Activated T-cell treated with anti-CD3 and anti-CD28 coated beads for 24 hours (primary cell): ENCODE results near the gene CLEC18A.
"Not testable (repeated sequence)": the region's sequence is repeated elsewhere in the genome, so short reads cannot be mapped to it uniquely, and the experiment has no call there.

ENCODE experiments used
- DNase-seq: peaks from one replicate; pipeline ENCODE4 v3.0.0-alpha.2; 2020; ENCODE audit warnings: low read depth

CLEC18A gene

DNA sequence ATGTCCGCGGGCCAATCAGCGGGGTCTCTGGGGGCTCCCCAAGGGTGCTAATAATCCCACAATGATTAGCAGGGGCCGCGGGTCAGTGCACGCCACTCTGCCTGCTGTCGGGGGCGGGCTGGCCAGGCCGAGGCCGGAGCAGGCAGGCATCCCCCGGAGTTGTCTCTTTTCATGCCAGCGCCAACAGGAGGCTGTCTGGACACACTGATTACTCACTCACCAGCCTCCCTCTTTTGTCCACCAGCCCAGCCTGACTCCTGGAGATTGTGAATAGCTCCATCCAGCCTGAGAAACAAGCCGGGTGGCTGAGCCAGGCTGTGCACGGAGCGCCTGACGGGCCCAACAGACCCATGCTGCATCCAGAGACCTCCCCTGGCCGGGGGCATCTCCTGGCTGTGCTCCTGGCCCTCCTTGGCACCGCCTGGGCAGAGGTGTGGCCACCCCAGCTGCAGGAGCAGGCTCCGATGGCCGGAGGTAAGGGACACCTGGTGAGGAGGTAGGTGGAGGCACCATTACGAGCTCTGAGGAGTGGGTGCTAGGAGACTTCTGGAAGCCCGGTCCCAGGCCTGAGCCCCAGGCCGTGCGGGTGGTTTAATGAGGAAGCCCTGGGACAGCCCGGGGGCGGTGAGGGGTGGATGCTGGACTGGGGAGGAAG is at the start of gene CLEC18A:
Gene CLEC18A (plus strand): TSS at position 318 of the 655 bp plus-strand sequence. CDS start 33 bp downstream, at position 351.
- DNase-seq: not testable (repeated sequence)

DNA sequence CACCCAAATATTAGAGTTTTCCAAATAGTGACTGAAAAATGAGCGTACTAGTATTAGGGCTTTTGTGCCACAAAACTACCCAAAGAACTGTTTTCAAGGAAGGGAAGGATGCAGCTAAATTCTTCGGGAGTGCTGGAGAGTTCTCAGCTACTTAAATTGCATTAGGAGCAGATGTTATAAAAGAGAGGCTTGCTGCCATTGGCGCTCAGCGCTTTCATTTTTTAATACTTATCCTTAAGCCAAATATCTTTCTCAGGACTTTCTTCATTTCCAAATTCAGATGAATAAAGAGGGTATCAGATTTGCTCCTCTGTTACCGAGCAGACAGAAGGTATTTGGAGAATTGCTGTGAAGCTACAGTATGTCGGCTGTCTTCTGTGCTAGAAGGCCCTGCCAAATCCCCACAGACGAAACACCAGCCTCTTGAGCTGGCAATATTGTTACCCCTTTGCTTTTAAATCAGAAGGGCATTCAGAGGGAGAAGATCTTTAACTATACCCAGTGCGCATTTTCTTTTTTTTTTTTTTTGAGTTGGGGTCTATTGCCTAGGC is 47.2 kb upstream of the CLEC18A start:
- no peak for DNase-seq

DNA sequence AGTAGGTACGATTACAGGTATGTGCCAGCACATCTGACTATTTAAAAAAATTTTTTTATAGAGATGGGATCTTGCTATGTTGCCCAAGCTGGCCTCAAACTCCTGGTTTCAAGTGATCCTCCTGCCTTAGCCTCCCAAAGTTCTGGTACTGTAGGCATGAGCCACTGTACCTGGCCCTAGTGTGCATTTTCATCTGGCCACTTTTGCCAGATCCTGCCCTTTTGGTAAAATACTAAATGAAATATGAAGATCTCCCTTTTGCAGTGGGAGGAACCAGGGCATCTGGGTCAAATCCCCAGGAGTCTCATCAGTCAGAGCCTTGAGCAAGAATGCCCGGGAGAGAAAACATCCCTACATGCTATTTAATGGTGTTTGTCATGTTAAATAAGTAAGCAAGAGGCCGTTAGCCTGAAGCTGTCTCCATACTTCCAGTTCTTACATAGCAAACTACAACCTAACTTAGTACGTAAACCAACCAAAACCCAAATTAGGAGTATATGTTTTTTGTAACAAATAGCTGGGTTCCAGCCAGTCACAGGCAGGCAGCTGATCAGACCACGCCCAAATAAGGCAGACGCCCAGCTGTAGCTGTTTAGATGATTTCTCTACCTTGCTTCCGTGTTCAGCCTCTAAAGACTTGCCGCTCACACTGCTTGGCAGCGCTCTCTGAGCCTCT is 46.5 kb upstream of the CLEC18A start:
- DNase-seq: no peak

DNA sequence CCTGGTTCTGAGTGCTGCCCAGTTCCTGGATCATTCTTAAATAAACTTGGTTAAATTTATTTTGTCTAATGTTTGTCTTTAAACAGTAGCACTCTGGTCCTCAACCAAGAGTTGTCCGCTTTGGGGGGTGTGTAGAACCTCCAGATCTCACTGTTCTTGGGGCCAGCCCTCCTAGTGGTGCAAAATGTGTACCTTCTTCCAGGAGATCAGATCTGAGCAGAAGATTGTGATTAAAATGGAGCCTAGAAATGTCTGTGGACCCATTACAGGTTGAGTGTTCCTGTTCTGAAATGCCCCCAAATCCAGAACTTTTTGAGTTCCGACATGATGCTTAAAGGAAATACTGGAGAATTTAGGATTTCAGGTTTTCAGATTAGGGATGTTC is 46.0 kb upstream of the CLEC18A start:
- no peak for DNase-seq

DNA sequence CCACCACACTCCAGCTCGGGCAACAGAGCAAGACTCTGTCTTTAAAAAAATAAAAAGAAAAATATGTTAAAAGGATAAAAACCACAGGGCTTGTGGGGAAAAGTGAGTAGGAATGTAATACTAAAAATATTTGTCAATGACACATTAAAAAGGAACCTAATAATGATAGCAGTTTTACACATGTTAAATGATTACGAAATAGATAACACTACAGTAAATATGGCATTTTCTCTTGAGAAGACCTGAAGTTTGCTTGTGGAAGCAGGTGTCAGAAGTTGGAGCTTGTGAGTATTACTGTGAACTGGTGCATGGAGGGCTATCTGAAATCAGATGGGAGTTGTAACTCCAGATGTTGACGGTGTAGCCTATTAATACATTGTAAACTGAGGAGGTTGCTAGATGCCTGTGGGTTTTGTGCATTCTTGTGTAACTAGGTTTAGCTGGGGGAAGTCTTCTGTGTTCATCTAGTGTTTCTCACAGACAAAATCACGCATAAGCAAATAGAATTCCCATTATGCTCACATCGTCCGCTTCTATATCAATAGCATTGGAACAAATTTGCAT is 44.2 kb upstream of the CLEC18A start:
- no peak for DNase-seq

DNA sequence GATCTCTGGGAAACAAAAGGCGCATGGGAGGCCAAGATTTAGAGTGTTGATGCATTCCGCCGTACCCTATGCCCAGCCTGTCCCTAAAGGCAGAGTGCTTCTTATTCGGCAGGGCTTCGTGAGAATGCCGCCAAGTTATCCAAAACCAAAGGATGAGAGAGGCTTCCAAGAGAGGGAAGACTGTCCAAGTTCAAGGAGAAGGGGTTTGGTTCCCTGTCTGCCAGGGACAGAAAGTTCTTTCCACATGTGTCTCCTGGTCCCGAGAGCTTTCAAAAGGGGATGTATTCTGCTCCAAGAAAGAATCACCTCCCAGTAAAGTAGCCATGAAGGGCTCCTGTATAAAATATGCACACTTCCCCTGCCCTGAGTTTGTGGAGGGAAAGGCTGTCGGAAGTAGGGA is 42.1 kb upstream of the CLEC18A start:
- DNase-seq: no peak

DNA sequence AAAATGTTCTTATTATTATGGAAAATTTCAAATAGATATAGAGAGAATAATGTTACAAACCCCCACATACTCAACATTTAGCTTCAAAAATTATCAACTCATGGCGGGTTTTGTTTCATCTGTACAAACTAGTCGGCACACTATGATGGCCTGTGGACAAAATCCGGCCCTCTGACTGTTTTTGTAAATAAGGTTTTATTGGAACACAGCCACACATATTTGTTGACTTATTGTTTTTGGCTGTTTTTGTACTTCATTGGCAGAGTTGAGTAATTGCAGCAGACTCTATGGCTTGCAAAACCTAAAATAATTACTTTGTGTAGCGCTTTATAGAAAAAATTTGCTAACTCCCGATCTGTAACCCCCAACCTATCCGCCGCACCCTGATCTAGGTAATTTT is 41.4 kb upstream of the CLEC18A start:
- no peak for DNase-seq

DNA sequence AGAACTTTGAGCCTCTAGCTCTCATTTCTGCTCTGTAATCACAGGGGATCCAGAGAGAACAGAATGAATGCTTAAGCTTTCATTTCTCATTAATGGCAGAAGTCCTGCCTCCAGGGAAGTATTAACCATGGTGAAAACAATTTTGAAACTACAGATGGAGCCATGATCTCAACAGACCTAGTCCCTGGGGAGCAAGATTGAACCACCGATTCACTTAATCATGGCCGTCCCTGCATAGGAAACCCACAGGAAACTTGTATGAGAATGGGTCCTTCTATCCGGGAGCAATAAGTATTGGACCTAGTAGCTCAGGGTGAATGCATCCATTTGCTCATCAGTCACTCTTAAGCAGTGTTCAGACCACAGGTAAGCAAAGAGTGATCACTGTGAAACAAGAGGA is 40.2 kb upstream of the CLEC18A start:
- DNase-seq: no peak

DNA sequence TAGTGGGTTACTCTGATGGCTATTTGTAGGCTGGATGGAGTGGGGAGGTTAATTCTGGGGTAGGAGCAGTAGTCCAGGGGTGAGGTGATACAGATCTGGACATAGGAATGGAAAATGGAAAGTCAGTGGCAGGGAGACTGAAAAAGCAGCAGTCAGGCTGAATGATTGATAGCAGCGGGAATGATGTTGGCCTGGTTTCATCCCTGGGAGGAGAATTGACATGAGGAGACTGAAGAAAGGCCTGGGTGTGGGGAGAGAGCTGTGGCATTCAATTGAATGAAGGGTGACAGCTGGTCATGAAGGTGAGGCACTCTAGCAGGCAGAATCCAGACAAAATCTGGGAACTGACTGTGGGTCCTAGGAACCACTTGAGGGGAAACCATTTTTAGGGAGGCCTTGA is 34.7 kb upstream of the CLEC18A start:
- DNase-seq: no peak

DNA sequence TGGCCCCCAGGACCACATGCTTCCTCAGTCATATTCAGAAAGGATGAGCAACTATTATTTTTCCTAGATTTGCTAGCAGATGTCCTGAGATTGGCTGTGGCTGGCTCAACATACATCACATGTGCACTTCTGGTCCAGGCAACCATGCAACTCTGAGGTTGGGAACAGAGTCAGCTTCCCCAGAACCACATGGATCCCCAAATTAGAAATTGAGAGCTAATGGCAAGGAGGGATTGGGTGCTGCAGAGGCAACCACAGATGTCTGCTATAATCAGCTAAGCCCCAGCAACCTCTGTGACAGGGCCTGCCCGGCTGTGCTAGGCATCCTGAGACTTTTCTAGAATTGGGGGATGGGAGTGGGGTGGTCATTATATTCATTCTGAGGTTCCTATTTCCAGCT is 33.8 kb upstream of the CLEC18A start:
- no peak for DNase-seq

DNA sequence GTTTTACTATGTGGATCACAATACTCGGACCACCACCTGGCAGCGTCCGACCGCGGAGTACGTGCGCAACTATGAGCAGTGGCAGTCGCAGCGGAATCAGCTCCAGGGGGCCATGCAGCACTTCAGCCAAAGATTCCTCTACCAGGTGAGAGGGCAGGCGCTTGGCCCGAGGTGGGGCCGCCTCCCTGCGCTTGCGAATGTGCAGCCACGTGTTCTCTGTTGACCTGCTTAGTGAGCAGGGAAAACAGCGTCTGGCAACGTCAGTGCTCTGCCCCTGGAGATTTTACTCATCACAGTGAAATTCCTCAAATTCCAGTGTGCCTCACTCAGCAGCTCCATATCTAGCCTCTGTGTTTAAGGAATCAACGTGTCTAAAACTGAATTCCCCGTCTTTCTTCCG is 33.4 kb upstream of the CLEC18A start:
- no peak for DNase-seq

DNA sequence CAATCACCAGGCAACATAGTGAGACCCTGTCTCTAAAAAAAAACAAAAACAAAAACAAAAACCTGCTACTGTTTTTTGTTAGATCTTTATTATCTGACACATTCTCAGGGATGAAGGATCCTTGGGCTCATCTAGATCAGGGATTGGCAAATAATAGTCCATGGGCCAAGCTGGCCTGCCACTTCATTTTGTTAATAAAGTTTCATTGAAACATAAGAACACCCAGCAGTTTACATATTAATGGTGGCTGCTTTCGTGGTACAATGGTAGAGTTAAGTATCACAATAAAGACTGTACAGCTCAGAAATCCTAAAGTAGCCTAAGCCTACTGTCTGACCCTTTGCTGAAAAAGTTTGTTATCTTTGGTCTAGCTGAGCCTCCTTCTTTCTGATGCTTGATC is 32.9 kb upstream of the CLEC18A start:
- no peak for DNase-seq

DNA sequence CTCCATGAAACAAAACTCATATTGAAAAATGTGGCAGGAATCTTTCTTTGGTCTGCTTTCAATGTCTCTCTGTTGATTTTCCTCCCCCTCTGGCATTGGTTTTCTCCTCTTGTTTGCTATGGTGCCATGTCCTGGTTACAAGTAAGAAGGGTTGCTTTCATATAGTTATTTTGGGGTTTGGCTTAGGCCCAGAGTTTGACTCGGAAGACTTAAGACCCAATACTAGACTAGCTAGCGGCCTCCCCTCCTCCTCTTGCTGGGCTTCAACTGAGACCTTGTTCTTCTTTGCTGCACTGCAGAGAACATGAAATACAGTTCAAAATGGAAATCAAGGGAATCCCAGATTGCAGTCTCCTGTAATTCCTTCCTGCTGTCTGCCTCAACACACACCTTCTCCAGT is 30.0 kb upstream of the CLEC18A start:
- no peak for DNase-seq

DNA sequence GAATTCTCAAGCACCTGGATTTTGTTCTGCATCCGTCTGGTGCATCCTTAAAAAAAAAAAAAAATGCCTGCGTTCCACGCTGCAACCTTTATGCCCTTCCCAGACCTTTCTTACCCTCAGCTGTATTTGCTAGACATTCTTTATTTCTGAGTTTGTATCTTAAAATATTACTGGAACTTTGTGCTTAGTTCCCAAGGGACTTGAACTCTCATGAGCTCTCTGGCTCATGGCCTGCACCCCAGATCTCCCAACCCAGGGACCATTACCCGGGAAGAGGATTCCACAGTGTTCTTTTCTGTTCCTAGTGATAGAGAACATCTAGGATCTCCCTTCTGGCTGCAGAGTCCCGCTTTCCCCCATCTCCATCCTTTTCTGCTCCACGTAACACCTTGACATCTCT is 28.9 kb upstream of the CLEC18A start:
- no peak for DNase-seq

DNA sequence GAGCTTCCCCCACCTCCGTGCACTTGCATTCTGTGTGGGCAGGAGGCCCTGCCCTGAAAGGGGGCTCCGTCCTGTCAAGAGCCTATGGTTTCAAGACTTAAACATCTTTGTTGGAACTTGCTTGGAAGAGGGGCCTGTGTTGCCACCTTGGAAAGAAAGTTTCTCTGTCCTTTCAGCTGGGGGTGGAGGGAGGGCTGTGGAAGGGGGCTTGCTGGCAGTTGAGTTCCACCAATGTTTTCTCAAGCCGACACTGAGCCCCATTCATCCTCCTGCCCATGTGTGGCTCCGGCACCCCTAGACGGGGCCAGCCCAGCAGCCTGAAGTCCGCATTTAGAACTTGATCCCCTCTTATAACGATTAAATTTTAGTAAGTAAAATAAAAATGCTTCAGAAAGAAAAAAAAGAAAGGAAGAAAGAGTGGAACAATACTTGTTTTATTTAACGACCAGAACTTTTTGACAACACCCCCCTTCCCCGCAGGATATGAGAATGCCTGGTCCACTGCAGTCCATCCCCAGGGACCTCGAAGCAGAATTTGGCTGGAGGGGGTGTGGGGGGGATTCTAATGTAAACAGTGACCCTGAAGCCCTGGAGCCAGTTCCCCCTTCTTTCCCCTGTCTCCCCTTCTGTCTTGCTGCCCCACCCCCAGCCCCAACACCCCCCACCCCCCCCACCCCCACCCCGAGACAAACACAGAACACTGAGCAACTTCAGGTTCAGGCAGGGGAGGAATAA is 26.9 kb upstream of the CLEC18A start:
- DNase-seq: no peak

DNA sequence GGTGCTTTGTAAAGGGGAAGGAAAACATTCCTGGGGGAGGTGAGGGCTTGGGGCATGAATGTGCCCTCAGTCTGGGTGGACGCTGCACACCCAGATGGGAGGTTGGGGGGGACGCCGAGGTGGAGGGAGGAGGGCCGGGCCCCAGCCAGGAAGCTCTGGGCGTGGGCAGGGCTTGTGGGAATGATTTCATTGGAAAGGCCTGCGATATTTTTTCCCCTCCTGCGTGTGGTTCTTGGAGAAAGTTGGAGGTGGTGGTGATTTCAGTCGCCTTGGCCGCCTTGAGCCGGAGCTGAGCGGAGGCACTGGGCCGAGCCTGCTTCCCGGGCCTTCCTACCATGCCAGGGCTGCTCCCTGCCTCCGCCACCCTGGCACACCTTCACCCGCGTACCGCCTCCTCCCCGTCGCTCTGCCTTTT is 26.4 kb upstream of the CLEC18A start:
- DNase-seq: no peak

DNA sequence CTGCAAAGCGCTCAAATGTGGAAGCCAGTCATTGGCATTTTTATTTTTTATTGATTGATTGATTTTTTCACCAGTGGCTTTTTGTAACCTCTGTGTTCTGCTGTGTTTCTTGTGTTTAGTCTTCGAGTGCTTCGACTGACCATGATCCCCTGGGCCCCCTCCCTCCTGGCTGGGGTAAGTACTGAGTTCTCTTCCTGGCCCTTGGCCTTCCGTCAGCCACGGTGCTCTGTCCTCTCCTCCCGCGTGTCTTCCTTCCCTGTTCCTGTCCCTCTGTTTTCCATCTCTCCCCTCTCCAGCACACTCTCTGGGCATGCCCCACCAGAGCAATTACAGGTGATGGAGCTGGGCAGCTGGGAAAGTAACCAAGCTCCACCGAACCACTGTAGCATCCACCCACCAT is 25.8 kb upstream of the CLEC18A start:
- DNase-seq: no peak

DNA sequence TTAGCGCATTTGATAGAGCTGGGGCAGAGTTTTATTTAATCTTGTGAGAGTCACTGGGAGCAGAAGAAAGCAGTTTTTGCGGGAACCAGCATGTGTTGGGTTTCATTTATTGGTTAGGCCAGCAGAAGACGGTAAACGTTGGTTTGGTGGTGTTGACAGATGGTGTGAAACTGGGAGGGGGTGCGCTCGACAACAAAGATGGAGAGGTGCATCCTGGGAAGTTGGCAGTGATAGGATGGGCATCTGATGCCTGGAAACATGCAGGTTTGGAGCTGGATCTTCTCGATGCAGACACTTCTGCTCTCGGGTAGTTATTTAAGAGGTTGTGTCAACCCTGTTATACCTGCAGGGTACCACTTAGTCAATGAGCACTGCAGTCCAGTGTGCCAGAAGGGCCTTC is 24.9 kb upstream of the CLEC18A start:
- DNase-seq: no peak

DNA sequence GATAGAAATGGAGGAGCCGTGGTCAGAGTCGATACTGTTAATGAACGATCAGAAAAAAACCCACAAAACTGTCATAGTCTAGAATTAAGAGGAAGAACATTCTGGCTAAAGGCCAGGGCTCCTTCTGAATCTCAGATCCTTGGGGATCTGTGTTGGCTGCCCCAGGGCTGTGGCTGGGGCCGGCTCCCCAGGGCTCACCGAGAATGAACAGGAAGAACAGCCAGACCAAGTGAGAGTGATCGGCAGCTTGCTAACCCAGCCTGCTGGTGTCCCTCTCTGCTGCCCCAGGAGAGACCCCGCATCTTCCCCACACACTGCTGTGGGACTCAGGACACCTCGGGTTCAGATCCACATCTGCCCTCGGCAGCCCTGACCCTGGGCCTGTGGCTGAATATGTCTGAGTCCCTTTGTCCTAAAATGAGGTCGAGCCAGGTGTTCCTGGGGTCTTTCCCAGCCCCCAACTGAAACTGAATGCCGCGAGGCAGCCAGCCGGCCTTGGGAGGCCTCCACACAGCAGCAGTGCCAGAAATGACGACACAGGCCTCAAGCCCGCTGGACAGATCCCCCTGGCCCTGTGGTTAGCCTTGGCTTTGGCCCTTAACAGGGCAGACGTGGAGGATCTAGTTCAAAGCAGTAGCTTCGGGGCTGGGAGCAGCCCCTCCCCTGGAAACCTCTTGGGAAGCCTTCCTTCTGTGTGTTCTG is 23.9 kb upstream of the CLEC18A start:
- DNase-seq: no peak

DNA sequence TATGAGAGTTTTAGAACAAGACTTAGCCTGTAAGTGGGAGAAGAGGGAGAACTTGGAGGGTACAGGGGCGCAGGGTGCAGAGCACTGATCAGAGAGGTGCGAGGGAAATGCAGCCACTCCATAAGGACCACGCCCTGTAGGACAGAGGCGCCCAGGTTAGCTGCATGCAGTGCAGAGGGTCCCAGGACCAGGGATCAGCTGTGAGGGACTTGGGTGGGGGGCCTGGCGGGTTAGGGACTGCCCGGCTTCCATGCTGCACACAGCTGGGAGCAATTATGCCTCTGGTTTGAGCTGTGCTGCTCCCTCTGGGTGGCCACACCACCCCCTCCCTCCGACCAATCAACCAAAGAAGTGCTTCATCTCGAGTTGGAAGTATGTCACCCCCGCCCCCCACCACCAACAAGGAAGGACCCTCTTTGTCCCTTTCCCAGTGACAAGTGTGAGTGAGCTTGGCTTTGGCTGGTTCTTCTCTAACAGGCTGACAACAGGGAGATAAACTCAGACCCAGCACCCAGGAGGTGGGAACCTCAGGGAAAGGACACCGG is 22.2 kb upstream of the CLEC18A start:
- no peak for DNase-seq

DNA sequence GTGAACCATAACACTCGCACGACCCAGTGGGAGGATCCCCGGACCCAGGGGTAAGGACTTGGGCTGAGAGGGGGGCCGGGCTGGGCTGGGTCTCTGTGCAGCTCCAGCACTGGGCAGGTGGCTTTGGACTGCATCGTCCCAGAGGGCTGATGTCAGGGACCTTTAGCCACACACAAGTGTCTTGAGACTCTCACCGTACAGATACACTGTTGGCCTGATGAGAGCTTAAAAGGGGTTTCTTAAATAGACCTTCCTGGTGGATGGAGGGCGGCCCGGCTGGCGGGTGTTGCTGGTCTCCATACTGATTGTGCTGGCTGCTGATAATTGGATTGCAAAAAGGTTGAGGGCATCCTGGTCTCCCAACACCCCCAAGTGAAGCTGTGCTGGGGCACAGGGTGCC is 21.7 kb upstream of the CLEC18A start:
- no peak for DNase-seq
